Body of pancreas (tissue), 2 donors: Measurements from ENCODE around the gene GSPT2. TPM values are rescaled to one million over a fixed set of nuclear protein-coding genes. Genes with fewer than 3 reads are reported as not detected.

Source experiments
- total RNA-seq, 2 donors: library from RNA; depleted of rRNA; stranded (reverse); fragments of >200 nt; gene quantifications; one replicate each; pipeline ENCODE4 v1.1.0, GENCODE V29; 2016

Gene GSPT2
- total RNA-seq, 2 donors from 2014 or later = 0.66 to 3.1 TPM

Other genes starting within 250 kb of the GSPT2 start
- gene NUDT11, start 246.8 kb upstream of the GSPT2 start, total RNA-seq = 1 to 10 TPM; 2.0 to 2.1 TPM
- gene CENPVL3, start 124.5 kb upstream of the GSPT2 start, total RNA-seq = not detected
- gene CENPVL2, start 60.6 kb upstream of the GSPT2 start, total RNA-seq = not detected
- not detected for gene CENPVL1, start 32.9 kb upstream of the GSPT2 start, total RNA-seq
- 10 to 100 TPM; 45.7 to 53.1 TPM for gene MAGED1, start 150.2 kb downstream of the GSPT2 start, total RNA-seq